ENCODE measurements around the gene ACOT7.

Gene ACOT7

DNA sequence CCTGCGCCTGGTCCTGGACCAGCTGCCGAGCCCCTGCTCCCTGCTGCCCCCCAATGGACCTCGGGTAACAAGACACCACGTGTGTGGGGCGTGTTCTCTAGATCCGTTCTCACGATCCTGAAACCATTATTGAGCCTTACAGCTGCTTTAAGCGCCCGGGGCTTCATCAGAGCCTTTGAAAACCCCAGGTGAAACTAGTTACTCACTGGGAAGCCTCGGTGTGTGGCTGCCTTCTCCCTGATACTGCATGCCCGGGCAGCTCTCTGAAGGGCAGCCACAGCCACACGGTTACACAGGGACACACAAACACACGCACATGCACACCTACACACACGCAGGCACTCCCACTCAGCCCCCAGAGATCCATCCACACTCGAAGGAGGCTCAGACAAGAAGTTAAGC lies 20.9 kb upstream of the ACOT7 start:
- no peaks in the 10 kb centered on the region for H3K36me3 ChIP-seq (ENCODE audit: insufficient read depth, low read length)
- TF ChIP-seq, protein P1, sequence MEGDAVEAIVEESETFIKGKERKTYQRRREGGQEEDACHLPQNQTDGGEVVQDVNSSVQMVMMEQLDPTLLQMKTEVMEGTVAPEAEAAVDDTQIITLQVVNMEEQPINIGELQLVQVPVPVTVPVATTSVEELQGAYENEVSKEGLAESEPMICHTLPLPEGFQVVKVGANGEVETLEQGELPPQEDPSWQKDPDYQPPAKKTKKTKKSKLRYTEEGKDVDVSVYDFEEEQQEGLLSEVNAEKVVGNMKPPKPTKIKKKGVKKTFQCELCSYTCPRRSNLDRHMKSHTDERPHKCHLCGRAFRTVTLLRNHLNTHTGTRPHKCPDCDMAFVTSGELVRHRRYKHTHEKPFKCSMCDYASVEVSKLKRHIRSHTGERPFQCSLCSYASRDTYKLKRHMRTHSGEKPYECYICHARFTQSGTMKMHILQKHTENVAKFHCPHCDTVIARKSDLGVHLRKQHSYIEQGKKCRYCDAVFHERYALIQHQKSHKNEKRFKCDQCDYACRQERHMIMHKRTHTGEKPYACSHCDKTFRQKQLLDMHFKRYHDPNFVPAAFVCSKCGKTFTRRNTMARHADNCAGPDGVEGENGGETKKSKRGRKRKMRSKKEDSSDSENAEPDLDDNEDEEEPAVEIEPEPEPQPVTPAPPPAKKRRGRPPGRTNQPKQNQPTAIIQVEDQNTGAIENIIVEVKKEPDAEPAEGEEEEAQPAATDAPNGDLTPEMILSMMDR (IDR thresholded peaks at IDR 0.05; ENCODE audit: borderline replicate concordance, extremely low read depth, low read length, poor library complexity, severe bottlenecking): peak; percentile 77
- no peak for TF ChIP-seq EZH2 (IDR thresholded peaks at IDR 0.05; ENCODE audit: borderline replicate concordance, low read depth, low read length, severe bottlenecking)
- DNase-seq: peak; percentile 58
- no peaks in the 10 kb centered on the region for H3K79me2 ChIP-seq (ENCODE audit: insufficient read depth, low read length)
- H3K9me3 ChIP-seq (ENCODE audit: insufficient read depth, low read length, severe bottlenecking): no peaks in the 10 kb centered on the region
- 0 out of 2 replicates have a peak overlapping the region, but pooled peaks have one; percentile 37 for H3K4me2 ChIP-seq (ENCODE audit: insufficient read depth, low read length)
- ATAC-seq (ENCODE audit: insufficient read depth, low read depth): peak; percentile 91
- no peaks in the 10 kb centered on the region for H4K20me1 ChIP-seq (ENCODE audit: insufficient read depth, low read length)
- no peak overlapping the region for H3K9ac ChIP-seq (ENCODE audit: low read depth, low read length)
- no peak overlapping the region for H3K4me3 ChIP-seq (ENCODE audit: low read depth in 1 of 2, low read length in 2 of 2)
- no peak overlapping the region for H2AFZ ChIP-seq (ENCODE audit: low read depth, low read length)
- no peak overlapping the region for H3K27ac ChIP-seq (ENCODE audit: low read length)
- no peaks in the 10 kb centered on the region for H3K27me3 ChIP-seq (ENCODE audit: insufficient read depth, low read length, poor library complexity)
- no peaks in the 10 kb centered on the region for H3K4me1 ChIP-seq (ENCODE audit: insufficient read depth, low read length)

- no peak overlapping the region for H3K4me2 ChIP-seq (ENCODE audit: insufficient read depth, low read length)
- TF ChIP-seq, protein P1 (IDR thresholded peaks at IDR 0.05; ENCODE audit: borderline replicate concordance, extremely low read depth, low read length, poor library complexity, severe bottlenecking): no peak
- no peak for TF ChIP-seq EZH2 (IDR thresholded peaks at IDR 0.05; ENCODE audit: borderline replicate concordance, low read depth, low read length, severe bottlenecking)
- H3K4me3 ChIP-seq (ENCODE audit: low read depth in 1 of 2, low read length in 2 of 2): no peak overlapping the region
- no peaks in the 10 kb centered on the region for H3K27me3 ChIP-seq (ENCODE audit: insufficient read depth, low read length, poor library complexity)
- H3K4me1 ChIP-seq (ENCODE audit: insufficient read depth, low read length): no peaks in the 10 kb centered on the region
- no peak for DNase-seq
- no peaks in the 10 kb centered on the region for H3K36me3 ChIP-seq (ENCODE audit: insufficient read depth, low read length)
- no peak for ATAC-seq (ENCODE audit: insufficient read depth, low read depth)
- H4K20me1 ChIP-seq (ENCODE audit: insufficient read depth, low read length): no peaks in the 10 kb centered on the region
- H3K9me3 ChIP-seq (ENCODE audit: insufficient read depth, low read length, severe bottlenecking): no peaks in the 10 kb centered on the region
- no peaks in the 10 kb centered on the region for H3K79me2 ChIP-seq (ENCODE audit: insufficient read depth, low read length)
- H3K9ac ChIP-seq (ENCODE audit: low read depth, low read length): no peak overlapping the region
- no peak overlapping the region for H3K27ac ChIP-seq (ENCODE audit: low read length)
- no peak overlapping the region for H2AFZ ChIP-seq (ENCODE audit: low read depth, low read length)
These were observed 19.3 kb upstream of the ACOT7 start for GRCh38 chr1:6412896-6413295.

GRCh38 chr1:6410248-6410893 lies 16.8 kb upstream of the ACOT7 start:
- Histone ChIP-seq H2AFZ (ENCODE audit: low read depth, low read length) (no peak overlapping the region), H3K79me2 (ENCODE audit: insufficient read depth, low read length) (no peaks in the 10 kb centered on the region), H3K27me3 (ENCODE audit: insufficient read depth, low read length, poor library complexity) (no peaks in the 10 kb centered on the region), H3K9me3 (ENCODE audit: insufficient read depth, low read length, severe bottlenecking) (no peaks in the 10 kb centered on the region), H4K20me1 (ENCODE audit: insufficient read depth, low read length) (no peaks in the 10 kb centered on the region), H3K36me3 (ENCODE audit: insufficient read depth, low read length) (no peaks in the 10 kb centered on the region), H3K4me2 (ENCODE audit: insufficient read depth, low read length) (no peak overlapping the region), H3K4me3 (ENCODE audit: low read depth in 1 of 2, low read length in 2 of 2) (no peak overlapping the region), H3K27ac (ENCODE audit: low read length) (no peak overlapping the region), H3K4me1 (ENCODE audit: insufficient read depth, low read length) (no peaks in the 10 kb centered on the region), H3K9ac (ENCODE audit: low read depth, low read length) (no peak overlapping the region)
- no peak for DNase-seq
- TF ChIP-seq EZH2 (IDR thresholded peaks at IDR 0.05; ENCODE audit: borderline replicate concordance, low read depth, low read length, severe bottlenecking): no peak
- TF ChIP-seq, protein P1 (IDR thresholded peaks at IDR 0.05; ENCODE audit: borderline replicate concordance, extremely low read depth, low read length, poor library complexity, severe bottlenecking): no peak
- ATAC-seq (ENCODE audit: insufficient read depth, low read depth): no peak
